Neural cell (in vitro differentiated cells): ENCODE measurements around the gene ARL10. TPM values are rescaled to one million over a fixed set of nuclear protein-coding genes. Genes with fewer than 3 reads are reported as not detected.

Source experiments
- H2AFZ ChIP-seq: fragments of 200-600, 300-800 bp; sonication (generic), shearing (Covaris generic); 2 replicates; pipeline ENCODE4 v1.6.0; 2014; ENCODE audit warnings: low read depth, mild to moderate bottlenecking, antibody characterized with exemption, low read length, moderate library complexity
- H3F3A ChIP-seq: fragments of 200-600 bp; shearing (Covaris generic); 2 replicates; pipeline ENCODE4 v1.6.1; 2016; ENCODE audit warnings: mild to moderate bottlenecking, moderate library complexity, mixed read lengths, antibody characterized with exemption, low read length; ENCODE audit not compliant: insufficient read depth, poor library complexity, severe bottlenecking
- H3K27ac ChIP-seq: fragments of 200-600, 300-800 bp; sonication (generic), shearing (Covaris generic); 2 replicates; pipeline ENCODE4 v1.5.1; 2014; ENCODE audit warnings: mild to moderate bottlenecking, low read length, moderate library complexity
- H3K27me3 ChIP-seq: fragments of 300-800, 200-600 bp; sonication (generic), shearing (Covaris generic); 2 replicates; pipeline ENCODE4 v1.6.0; 2014; ENCODE audit warnings: mild to moderate bottlenecking, low read depth, low read length, moderate library complexity; ENCODE audit not compliant: insufficient read depth
- H3K36me3 ChIP-seq: fragments of 300-800, 200-600 bp; sonication (generic), shearing (Covaris generic); 2 replicates; pipeline ENCODE4 v1.5.1; 2014; ENCODE audit warnings: mild to moderate bottlenecking, antibody characterized with exemption, low read length, moderate library complexity; ENCODE audit not compliant: insufficient read depth
- H3K4me2 ChIP-seq: fragments of 300-800, 200-600 bp; sonication (generic), shearing (Covaris generic); 2 replicates; pipeline ENCODE4 v1.6.0; 2014; ENCODE audit warnings: mild to moderate bottlenecking, low read length
- H3K4me3 ChIP-seq: fragments of 300-800, 200-600 bp; sonication (generic), shearing (Covaris generic); 2 replicates; pipeline ENCODE4 v1.5.1; 2014; ENCODE audit warnings: mild to moderate bottlenecking, low read length, moderate library complexity
- H3K79me2 ChIP-seq: fragments of 200-600 bp; shearing (Covaris generic); replicated peaks from 2 replicates; pipeline ENCODE4 v1.6.0; 2014; ENCODE audit warnings: mild to moderate bottlenecking, low read length, moderate library complexity; ENCODE audit not compliant: insufficient read depth
- H3K9ac ChIP-seq: fragments of 300-800, 200-600 bp; sonication (generic), shearing (Covaris generic); 2 replicates; pipeline ENCODE4 v1.6.1; 2016; ENCODE audit warnings: mild to moderate bottlenecking, low read length, mixed read lengths
- H3K9me2 ChIP-seq: fragments of 200-600 bp; shearing (Covaris generic); 2 replicates; pipeline ENCODE4 v1.6.1; 2016; ENCODE audit warnings: mild to moderate bottlenecking, low read length, mixed read lengths; ENCODE audit not compliant: insufficient read depth
- H3K9me3 ChIP-seq: fragments of 200-600, 300-800 bp; sonication (generic), shearing (Covaris generic); 2 replicates; pipeline ENCODE4 v1.6.1; 2016; ENCODE audit warnings: mild to moderate bottlenecking, mixed run types, low read length, moderate library complexity, mixed read lengths
- H4K20me1 ChIP-seq: fragments of 200-600 bp; shearing (Covaris generic); 2 replicates; pipeline ENCODE4 v1.6.1; 2016; ENCODE audit warnings: mild to moderate bottlenecking, mixed run types; ENCODE audit not compliant: insufficient read depth
- EP300 ChIP-seq: fragments of 450-650 bp; conservative IDR thresholded peaks from 2 replicates; pipeline ENCODE4 v1.6.1; 2014; ENCODE audit warnings: antibody characterized with exemption, mild to moderate bottlenecking, moderate library complexity; ENCODE audit not compliant: poor library complexity, severe bottlenecking
- EZH2 ChIP-seq: fragments of 200-600, 300-800 bp; shearing (Covaris generic), sonication (generic); IDR thresholded peaks from 2 replicates; pipeline ENCODE4 v1.6.1; 2014; ENCODE audit warnings: antibody characterized with exemption, low read length, borderline replicate concordance, mild to moderate bottlenecking; ENCODE audit not compliant: insufficient read depth, poor library complexity, severe bottlenecking
- MXI1 ChIP-seq: fragments of 450-650 bp; conservative IDR thresholded peaks from 2 replicates; pipeline ENCODE4 v1.6.1; 2014; ENCODE audit warnings: antibody characterized with exemption, mild to moderate bottlenecking; ENCODE audit not compliant: poor library complexity, severe bottlenecking
- POLR2AphosphoS5 ChIP-seq: IDR thresholded peaks from 2 replicates; pipeline ENCODE4 v1.6.1; 2012
- RAD21 ChIP-seq: fragments of 450-650 bp; conservative IDR thresholded peaks from 2 replicates; pipeline ENCODE4 v1.6.1; 2014; ENCODE audit warnings: antibody characterized with exemption, mild to moderate bottlenecking, moderate library complexity
- SMC3 ChIP-seq: fragments of 450-650 bp; conservative IDR thresholded peaks from 2 replicates; pipeline ENCODE4 v1.6.1; 2014; ENCODE audit warnings: antibody characterized with exemption, mild to moderate bottlenecking, moderate library complexity; ENCODE audit not compliant: poor library complexity
- TAF1 ChIP-seq: IDR thresholded peaks from 2 replicates; pipeline ENCODE4 v1.6.1; 2012; ENCODE audit warnings: low read depth
- polyA plus RNA-seq: library from polyadenylated mRNA; depleted of rRNA; stranded (reverse); fragments of >200 nt; gene quantifications from 2 replicates; pipeline ENCODE4 v1.2.3, GENCODE V29; 2014
- TF ChIP-seq, protein P1 (sequence below): IDR thresholded peaks from 2 replicates; pipeline ENCODE4 v1.6.1; 2012; ENCODE audit warnings: borderline replicate concordance
- TF ChIP-seq, protein P2 (sequence below): fragments of 450-650 bp; IDR thresholded peaks from 2 replicates; pipeline ENCODE4 v1.5.1; 2014; ENCODE audit warnings: antibody characterized with exemption, mild to moderate bottlenecking, moderate library complexity; ENCODE audit not compliant: poor library complexity, severe bottlenecking

The ARL10 gene
- polyA plus RNA-seq, 1 donor from 2014 or later = 22.8 TPM

DNA sequence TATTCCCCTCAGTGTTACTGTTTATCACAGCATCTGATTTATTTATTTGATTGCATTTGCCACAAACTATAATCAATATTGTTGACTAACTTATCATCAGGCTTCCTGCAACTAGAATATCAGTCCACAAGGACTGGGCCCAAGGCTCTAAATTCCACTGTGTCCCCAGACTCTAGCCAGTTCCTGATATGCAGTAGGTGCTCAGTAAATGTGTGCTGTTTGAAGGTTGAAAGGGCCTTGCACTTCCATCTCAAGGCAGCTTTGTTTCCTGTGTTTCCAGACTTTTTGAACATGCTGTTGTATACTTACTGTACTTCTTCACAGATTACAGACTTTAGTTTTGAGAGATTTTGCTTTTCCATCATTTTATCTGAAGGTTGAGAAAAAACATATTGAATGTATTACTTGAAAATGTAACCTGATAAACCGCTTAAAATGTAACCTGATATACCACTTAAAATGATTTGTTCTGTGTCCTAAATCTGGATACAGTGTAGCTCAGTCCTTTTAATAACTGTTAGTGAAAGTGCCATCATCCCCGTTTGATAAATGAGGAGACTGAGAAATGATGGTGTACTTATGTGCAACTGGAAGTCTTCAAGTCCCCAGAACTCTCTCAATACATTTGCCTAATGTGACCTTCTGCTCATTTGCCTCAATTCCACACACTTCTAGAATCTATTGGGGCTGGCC lies 22.4 kb upstream of the ARL10 start:
- peaks cover 4% of the 10 kb centered on the region for H3K36me3 ChIP-seq
- H4K20me1 ChIP-seq = no peaks in the 10 kb centered on the region
- TF ChIP-seq, protein P1, sequence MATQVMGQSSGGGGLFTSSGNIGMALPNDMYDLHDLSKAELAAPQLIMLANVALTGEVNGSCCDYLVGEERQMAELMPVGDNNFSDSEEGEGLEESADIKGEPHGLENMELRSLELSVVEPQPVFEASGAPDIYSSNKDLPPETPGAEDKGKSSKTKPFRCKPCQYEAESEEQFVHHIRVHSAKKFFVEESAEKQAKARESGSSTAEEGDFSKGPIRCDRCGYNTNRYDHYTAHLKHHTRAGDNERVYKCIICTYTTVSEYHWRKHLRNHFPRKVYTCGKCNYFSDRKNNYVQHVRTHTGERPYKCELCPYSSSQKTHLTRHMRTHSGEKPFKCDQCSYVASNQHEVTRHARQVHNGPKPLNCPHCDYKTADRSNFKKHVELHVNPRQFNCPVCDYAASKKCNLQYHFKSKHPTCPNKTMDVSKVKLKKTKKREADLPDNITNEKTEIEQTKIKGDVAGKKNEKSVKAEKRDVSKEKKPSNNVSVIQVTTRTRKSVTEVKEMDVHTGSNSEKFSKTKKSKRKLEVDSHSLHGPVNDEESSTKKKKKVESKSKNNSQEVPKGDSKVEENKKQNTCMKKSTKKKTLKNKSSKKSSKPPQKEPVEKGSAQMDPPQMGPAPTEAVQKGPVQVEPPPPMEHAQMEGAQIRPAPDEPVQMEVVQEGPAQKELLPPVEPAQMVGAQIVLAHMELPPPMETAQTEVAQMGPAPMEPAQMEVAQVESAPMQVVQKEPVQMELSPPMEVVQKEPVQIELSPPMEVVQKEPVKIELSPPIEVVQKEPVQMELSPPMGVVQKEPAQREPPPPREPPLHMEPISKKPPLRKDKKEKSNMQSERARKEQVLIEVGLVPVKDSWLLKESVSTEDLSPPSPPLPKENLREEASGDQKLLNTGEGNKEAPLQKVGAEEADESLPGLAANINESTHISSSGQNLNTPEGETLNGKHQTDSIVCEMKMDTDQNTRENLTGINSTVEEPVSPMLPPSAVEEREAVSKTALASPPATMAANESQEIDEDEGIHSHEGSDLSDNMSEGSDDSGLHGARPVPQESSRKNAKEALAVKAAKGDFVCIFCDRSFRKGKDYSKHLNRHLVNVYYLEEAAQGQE = no peak
- TF ChIP-seq RAD21 = no peak
- no peak for TF ChIP-seq TAF1
- TF ChIP-seq, protein P2, sequence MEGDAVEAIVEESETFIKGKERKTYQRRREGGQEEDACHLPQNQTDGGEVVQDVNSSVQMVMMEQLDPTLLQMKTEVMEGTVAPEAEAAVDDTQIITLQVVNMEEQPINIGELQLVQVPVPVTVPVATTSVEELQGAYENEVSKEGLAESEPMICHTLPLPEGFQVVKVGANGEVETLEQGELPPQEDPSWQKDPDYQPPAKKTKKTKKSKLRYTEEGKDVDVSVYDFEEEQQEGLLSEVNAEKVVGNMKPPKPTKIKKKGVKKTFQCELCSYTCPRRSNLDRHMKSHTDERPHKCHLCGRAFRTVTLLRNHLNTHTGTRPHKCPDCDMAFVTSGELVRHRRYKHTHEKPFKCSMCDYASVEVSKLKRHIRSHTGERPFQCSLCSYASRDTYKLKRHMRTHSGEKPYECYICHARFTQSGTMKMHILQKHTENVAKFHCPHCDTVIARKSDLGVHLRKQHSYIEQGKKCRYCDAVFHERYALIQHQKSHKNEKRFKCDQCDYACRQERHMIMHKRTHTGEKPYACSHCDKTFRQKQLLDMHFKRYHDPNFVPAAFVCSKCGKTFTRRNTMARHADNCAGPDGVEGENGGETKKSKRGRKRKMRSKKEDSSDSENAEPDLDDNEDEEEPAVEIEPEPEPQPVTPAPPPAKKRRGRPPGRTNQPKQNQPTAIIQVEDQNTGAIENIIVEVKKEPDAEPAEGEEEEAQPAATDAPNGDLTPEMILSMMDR = no peak
- no peak for TF ChIP-seq SMC3
- no peak for TF ChIP-seq MXI1
- H3K79me2 ChIP-seq = no peaks in the 10 kb centered on the region
- H3K9ac ChIP-seq = no peak overlapping the region
- no peak overlapping the region for H3K27ac ChIP-seq
- no peak overlapping the region for H3K4me3 ChIP-seq
- H3F3A ChIP-seq = no peaks in the 10 kb centered on the region
- H2AFZ ChIP-seq = no peak overlapping the region
- H3K4me2 ChIP-seq = no peak overlapping the region
- H3K9me2 ChIP-seq = no peaks in the 10 kb centered on the region
- no peaks in the 10 kb centered on the region for H3K27me3 ChIP-seq
- no peaks in the 10 kb centered on the region for H3K9me3 ChIP-seq

- no peak overlapping the region for H2AFZ ChIP-seq
- no peak overlapping the region for H3K9ac ChIP-seq
- peaks cover 19% of the 10 kb centered on the region for H3K79me2 ChIP-seq
- no peaks in the 10 kb centered on the region for H3K9me2 ChIP-seq
- H3K9me3 ChIP-seq = no peaks in the 10 kb centered on the region
- H3K4me2 ChIP-seq = no peak overlapping the region
- no peak overlapping the region for H3K27ac ChIP-seq
- H3K36me3 ChIP-seq = no peaks in the 10 kb centered on the region
- TF ChIP-seq EZH2 = no peak
- TF ChIP-seq POLR2AphosphoS5 = no peak
- no peak for TF ChIP-seq EP300
- TF ChIP-seq, protein P2 = no peak
- TF ChIP-seq RAD21 = no peak
- no peak for TF ChIP-seq MXI1
- no peak for TF ChIP-seq SMC3
- TF ChIP-seq, protein P1 = no peak
- TF ChIP-seq TAF1 = no peak
- H3K27me3 ChIP-seq = no peaks in the 10 kb centered on the region
- no peak overlapping the region for H3K4me3 ChIP-seq
- H3F3A ChIP-seq = no peaks in the 10 kb centered on the region
- no peaks in the 10 kb centered on the region for H4K20me1 ChIP-seq
Measured at GRCh38 chr5:176350416-176350815, 14.9 kb upstream of the ARL10 start.
